GM12891 (cell line): ENCODE data around the gene CNPY2.
"Not testable (repeated sequence)": the region's sequence is repeated elsewhere in the genome, so short reads cannot be mapped to it uniquely, and the experiment has no call there.

Experiments used
- POLR2A ChIP-seq: IDR thresholded peaks from 2 replicates; pipeline ENCODE4 v1.6.1; 2011; ENCODE audit warnings: low read depth, low read length, control low read depth
- POLR2AphosphoS5 ChIP-seq: IDR thresholded peaks from 2 replicates; pipeline ENCODE4 v1.6.1; 2011; ENCODE audit warnings: low read depth, low read length, control low read depth
- TAF1 ChIP-seq: IDR thresholded peaks from 2 replicates; pipeline ENCODE4 v1.6.1; 2011; ENCODE audit warnings: low read depth, low read length, control low read depth

- TF ChIP-seq POLR2A, TAF1, POLR2AphosphoS5: not testable (repeated sequence)
These were observed 31.5 kb downstream of the CNPY2 start for GRCh38 chr12:56284263-56284662.
